Hematopoietic multipotent progenitor cell treated with erythropoietin and hydrocortisone succinate and interleukin-3 and kit ligand, for 4 days (in vitro differentiated cells): ENCODE measurements around the gene CTTN.

Source experiments
- DNase-seq: peaks from one replicate; pipeline ENCODE4 v3.0.0-alpha.2; 2015

Gene CTTN

GRCh38 chr11:70410276-70411205, 12.2 kb downstream of the CTTN start:
- DNase-seq = peak; percentile 24

GRCh38 chr11:70411713-70412452, 13.6 kb downstream of the CTTN start:
- no peak for DNase-seq

GRCh38 chr11:70413151-70413550, 14.8 kb downstream of the CTTN start:
- DNase-seq = no peak

- DNase-seq = no peak
Measured at GRCh38 chr11:70414341-70415100, 16.2 kb downstream of the CTTN start.

- DNase-seq = peak; percentile 31
Measured at GRCh38 chr11:70415191-70415590, 16.9 kb downstream of the CTTN start.

- peak; percentile 54 for DNase-seq
Measured at GRCh38 chr11:70415642-70416395, 17.5 kb downstream of the CTTN start.

- DNase-seq = no peak
Measured at GRCh38 chr11:70416881-70417280, 18.6 kb downstream of the CTTN start.

- DNase-seq = no peak
Measured at GRCh38 chr11:70418130-70418529, 19.8 kb downstream of the CTTN start.

GRCh38 chr11:70419307-70420007, 21.1 kb downstream of the CTTN start:
- DNase-seq = no peak

- peak; percentile 40 for DNase-seq
Measured at GRCh38 chr11:70420008-70420464, 21.7 kb downstream of the CTTN start.

- no peak for DNase-seq
Measured at GRCh38 chr11:70420496-70420895, 22.2 kb downstream of the CTTN start.

- DNase-seq = peak; percentile 67
Measured at GRCh38 chr11:70421123-70421522, 22.8 kb downstream of the CTTN start.

GRCh38 chr11:70422692-70423522, 24.6 kb downstream of the CTTN start:
- no peak for DNase-seq

GRCh38 chr11:70423523-70424505, 25.5 kb downstream of the CTTN start:
- peak; percentile 89 for DNase-seq

- no peak for DNase-seq
Measured at GRCh38 chr11:70424765-70425344, 26.5 kb downstream of the CTTN start.

GRCh38 chr11:70427436-70427835, 29.1 kb downstream of the CTTN start:
- no peak for DNase-seq

- no peak for DNase-seq
Measured at GRCh38 chr11:70428701-70429427, 30.5 kb downstream of the CTTN start.

GRCh38 chr11:70429428-70429705, 31.0 kb downstream of the CTTN start:
- DNase-seq = no peak
